HL-60 (cell line): ENCODE data around the gene NDUFA13.
A peak's percentile ranks its signal among the peaks of the same experiment; 100 is the strongest.

Experiments
- DNase-seq, 2 experiments: peaks; one replicate each; pipeline ENCODE4 v3.0.0-alpha.2; 2010 to 2020; ENCODE audit warnings: low read depth in 1 of 2, low spot score in 1 of 2
- H3K27ac ChIP-seq: fragments of 250-450 bp; sonication (Bioruptor Pico); replicated peaks from 2 replicates; pipeline ENCODE4 v1.5.1; 2020; ENCODE audit warnings: mild to moderate bottlenecking, moderate library complexity
- H3K27me3 ChIP-seq: fragments of 250-450 bp; sonication (Bioruptor Pico); 2 replicates; pipeline ENCODE4 v1.5.1; 2021; ENCODE audit warnings: mild to moderate bottlenecking, moderate library complexity; ENCODE audit not compliant: insufficient read depth, poor library complexity, severe bottlenecking
- H3K4me3 ChIP-seq: replicated peaks from 2 replicates; pipeline ENCODE4 v1.5.1; 2011; ENCODE audit warnings: mild to moderate bottlenecking, control low read depth, low read length; ENCODE audit not compliant: insufficient read depth
- CTCF ChIP-seq: IDR thresholded peaks from one replicate; pipeline ENCODE4 v1.5.1; 2011; ENCODE audit warnings: low read length, control low read depth, inconsistent platforms; ENCODE audit not compliant: insufficient read depth
- GABPA ChIP-seq: IDR thresholded peaks from 2 replicates; pipeline ENCODE4 v1.6.1; 2012; ENCODE audit warnings: low read depth
- POLR2AphosphoS5 ChIP-seq: IDR thresholded peaks from 2 replicates; pipeline ENCODE4 v1.6.1; 2012; ENCODE audit warnings: low read depth
- REST ChIP-seq: IDR thresholded peaks from 2 replicates; pipeline ENCODE4 v1.6.1; 2012; ENCODE audit warnings: low read depth; ENCODE audit not compliant: insufficient replicate concordance
- SPI1 ChIP-seq: IDR thresholded peaks from 2 replicates; pipeline ENCODE4 v1.6.1; 2012; ENCODE audit warnings: low read depth, mild to moderate bottlenecking, borderline replicate concordance

NDUFA13 gene

GRCh38 chr19:19498255-19498991, 17.6 kb upstream of the NDUFA13 start:
- H3K27me3 ChIP-seq, result no peaks in the 10 kb centered on the region
- DNase-seq, result no peak
- no peak overlapping the region for H3K4me3 ChIP-seq
- H3K27ac ChIP-seq, result no peak overlapping the region
- TF ChIP-seq POLR2AphosphoS5 (peak; percentile 40; the same call in 1 of the 2 replicates), SPI1 (no peak)

- no peaks in the 10 kb centered on the region for H3K27me3 ChIP-seq
- no peak overlapping the region for H3K27ac ChIP-seq
- TF ChIP-seq SPI1, result no peak
- no peak for TF ChIP-seq REST
- TF ChIP-seq CTCF, result no peak
- TF ChIP-seq POLR2AphosphoS5, result no peak
- no peak for TF ChIP-seq GABPA
- DNase-seq, result no peak
- H3K4me3 ChIP-seq, result no peak overlapping the region
These were observed 16.6 kb upstream of the NDUFA13 start for GRCh38 chr19:19499272-19499995.

- no peak for TF ChIP-seq REST
- TF ChIP-seq CTCF, result no peak
- TF ChIP-seq POLR2AphosphoS5, result no peak
- TF ChIP-seq GABPA, result no peak
- TF ChIP-seq SPI1, result no peak
- Histone ChIP-seq H3K4me3 (no peak overlapping the region), H3K27me3 (no peaks in the 10 kb centered on the region), H3K27ac (no peak overlapping the region)
- DNase-seq, result no peak
These were observed 14.9 kb upstream of the NDUFA13 start for GRCh38 chr19:19500975-19501644.

GRCh38 chr19:19501798-19502197, 14.2 kb upstream of the NDUFA13 start:
- TF ChIP-seq REST, result no peak
- no peak for TF ChIP-seq SPI1
- no peak for TF ChIP-seq GABPA
- no peak for TF ChIP-seq POLR2AphosphoS5
- TF ChIP-seq CTCF, result no peak
- Histone ChIP-seq H3K27me3 (no peaks in the 10 kb centered on the region), H3K27ac (no peak overlapping the region), H3K4me3 (no peak overlapping the region)
- no peak for DNase-seq
